GM18870 (cell line): ENCODE results near the gene TMEM266.

Source experiments
- ATAC-seq: cut with Tn5 transposase; IDR thresholded peaks from one replicate; pipeline ENCODE4 v1.9.1; 2021; ENCODE audit warnings: moderate library complexity; ENCODE audit not compliant: unreplicated experiment

TMEM266 gene

DNA sequence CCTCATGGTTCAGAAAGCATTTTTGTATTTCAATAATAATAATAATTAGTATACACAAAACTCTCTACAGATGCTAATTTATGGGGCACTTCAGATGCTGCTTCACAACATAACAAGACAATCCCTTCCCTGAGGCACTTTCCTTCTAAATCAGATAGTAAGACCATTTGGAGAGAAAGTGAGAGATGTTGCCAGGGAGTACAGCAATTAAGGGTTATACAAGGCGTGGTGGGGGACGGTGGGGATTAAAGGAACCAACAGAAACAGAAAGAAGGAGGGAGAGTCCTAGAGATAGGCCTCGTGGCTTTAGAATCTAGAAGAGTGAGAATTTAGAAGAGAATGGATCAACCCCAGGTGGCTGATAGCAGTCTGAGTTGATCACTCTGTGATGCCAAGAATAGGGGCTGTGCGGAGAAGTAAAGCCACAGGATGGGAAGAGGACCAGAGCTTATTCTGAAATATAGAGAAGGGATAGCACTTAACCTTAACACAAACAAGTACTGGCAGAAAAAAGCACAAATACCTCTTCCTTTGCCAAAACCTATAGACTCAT, 174.6 kb downstream of the TMEM266 start:
- ATAC-seq: no peak

DNA sequence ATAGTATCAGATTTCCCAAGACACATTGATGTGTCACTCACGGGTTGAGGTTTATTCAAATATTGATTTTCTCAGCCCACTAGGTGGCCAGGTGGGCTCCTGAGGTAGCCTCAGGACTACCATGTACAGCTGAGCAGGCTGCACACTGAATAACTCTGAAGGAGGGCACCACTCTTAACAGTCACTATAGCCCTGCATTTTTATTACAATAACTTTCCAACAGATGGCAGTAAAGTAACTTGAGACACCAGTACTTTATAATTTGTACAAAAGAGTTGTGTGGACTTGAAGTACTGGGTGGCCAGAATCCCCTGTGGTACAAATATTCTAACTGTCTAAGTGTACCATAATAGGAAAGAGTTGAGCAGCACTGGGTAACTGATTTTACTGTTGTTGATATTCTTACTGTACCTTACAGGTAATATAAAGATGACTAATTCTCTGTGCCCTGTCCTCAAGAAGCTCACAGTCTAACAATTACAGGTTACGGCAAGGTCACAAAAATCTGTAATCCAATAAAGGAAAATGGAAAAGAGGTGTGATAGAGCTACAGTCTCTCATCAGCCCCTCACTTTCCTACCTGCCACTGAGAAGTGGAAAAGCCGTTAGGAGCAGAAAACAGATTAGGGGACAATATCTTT, 175.5 kb downstream of the TMEM266 start:
- ATAC-seq: no peak

DNA sequence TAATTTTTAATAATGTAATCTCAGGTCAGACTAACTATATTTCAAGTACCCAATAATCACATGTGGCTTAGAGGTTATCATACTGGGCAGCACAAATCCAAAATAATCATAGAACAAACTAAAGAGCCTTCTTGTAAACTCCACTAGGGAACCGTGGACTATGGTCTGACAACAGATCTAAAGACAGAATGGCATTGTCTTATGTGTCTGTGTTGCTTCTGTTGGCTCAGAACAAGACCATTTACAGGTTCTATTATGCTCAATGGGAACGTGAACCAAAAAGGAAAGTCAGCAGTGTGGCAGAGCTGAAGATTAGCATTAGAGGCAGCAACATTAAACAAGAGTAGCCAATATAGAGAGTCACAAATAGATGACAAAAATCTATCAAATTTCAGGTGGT, 176.6 kb downstream of the TMEM266 start:
- no peak for ATAC-seq

DNA sequence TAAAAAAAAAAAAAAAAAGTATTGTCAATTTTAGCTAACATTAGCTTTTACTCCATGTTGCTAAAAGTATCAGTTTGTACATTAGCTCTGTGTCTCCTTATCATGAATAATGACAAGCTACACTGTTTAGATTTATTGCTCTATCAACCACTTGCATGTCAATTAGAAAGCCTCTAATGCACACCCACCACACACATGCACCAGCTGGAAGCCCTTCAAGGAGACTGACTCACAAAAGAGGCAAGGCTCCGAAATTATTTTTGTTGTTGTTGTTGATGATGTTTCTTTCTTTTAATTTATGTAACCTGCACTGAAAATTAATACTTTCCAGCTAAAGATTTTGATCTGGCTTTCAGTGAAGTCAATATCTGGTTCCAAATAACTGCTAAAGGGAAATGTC, 180.0 kb downstream of the TMEM266 start:
- no peak for ATAC-seq

DNA sequence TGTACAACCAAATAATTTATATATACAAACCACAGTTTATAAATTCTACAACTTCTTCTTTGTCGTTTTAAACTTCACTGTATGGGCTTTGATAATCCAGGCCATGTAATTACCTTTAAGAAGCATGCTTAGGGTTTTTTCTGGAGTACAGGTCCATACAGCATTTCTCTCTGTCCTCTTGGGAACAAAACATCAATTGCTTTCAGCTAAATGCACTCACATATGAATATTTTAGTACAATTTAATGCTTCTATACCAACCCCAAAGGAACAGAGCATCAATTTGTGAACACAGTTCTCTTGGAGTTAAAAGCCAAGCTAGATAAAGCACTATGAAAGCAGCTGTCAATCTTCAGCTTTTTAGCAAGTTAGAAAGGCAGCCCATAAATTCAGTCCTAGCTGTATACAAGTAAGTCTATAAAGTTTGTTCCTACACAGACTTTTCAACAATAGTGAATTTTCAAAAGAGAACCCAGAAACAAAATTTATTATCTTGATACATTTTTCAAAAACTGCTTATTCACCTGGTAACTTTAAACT, 185.4 kb downstream of the TMEM266 start:
- no peak for ATAC-seq

DNA sequence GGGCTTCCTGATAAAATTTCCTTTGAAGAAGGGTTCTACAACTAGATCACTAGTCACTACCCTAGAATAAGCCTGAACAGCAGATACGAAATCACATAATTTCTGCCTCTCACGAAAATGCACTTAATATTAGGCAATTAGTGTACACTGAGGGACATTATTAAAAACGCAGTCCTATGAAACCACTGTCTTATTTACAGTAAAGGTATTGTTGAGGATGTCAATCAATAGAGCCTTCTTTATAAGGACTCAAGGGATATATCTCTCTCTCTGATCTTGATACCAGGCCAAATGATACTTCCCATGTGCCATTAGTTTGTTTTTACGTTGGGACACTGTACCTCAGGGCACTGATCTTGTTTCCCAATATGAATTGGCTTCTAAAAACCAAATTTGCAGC, 191.9 kb downstream of the TMEM266 start:
- ATAC-seq: no peak

DNA sequence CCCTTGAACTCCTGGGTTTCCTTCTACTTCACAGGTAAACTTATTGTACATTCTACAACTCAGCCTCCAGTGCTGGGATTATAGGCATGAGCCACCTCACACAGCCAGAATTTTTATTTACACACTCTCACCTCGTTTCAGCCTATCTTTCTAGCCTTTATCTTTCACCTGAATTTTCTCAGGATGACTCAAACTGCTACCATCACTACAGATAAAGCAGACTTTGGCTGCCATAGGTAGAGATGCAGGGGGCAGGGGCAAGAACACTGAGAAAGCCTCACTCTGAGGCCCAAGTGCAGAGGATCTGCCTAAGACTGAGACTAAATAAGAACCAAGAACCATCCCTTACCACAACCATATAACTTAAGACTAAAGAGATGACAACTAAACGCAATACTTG, 192.5 kb downstream of the TMEM266 start:
- ATAC-seq: no peak

DNA sequence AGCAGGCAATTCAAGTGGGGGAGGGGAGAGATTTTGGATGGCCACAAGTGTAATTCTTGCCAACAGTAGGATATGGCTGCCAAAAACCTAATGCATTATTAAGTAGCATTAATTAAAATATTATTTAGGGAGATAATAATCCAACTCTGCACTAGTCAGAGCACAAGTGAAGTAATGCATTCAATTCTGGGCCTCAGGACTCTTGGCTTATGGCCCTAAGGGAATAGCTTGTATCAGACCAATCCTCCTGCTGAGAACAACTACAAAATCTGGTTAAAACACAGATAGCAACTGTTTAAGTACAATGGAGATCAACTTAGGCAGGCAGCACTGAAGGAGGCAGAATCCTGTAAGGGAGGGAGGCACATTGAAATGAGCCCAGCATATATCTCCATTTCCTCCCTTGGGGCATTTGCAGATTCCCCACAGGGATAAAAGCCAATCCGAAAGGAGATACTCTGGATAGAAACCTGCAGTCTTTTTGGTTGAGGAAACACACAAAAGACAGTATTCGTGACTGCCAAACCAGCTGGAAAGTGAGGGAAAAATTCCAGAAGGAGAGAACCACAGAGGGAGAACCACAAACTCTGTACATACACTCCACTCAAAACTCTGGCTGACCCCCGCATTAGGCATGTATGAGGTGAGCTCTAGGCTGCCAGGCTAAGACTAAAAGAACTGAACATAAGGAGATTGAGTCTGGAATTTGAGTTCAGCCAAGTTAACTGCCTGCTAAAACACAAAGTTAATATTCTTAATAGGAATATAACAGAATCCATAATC, 194.1 kb downstream of the TMEM266 start:
- no peak for ATAC-seq
